GM13977 (cell line): ENCODE data around the gene DROSHA.

Source experiments
- DNase-seq: peaks from one replicate; pipeline ENCODE4 v3.0.0; 2012; ENCODE audit warnings: low spot score
- in situ Hi-C: fragments of 300-500 bp; cut with MboI; formaldehyde crosslinking; loops from one replicate; pipeline ENCODE4 v1.12.0; 2022; ENCODE audit warnings: low sequenced_read_pairs, low pct_unique_long_range_greater_than_20kb, mixed read lengths, inconsistent platforms; ENCODE audit not compliant: unreplicated experiment
- TF ChIP-seq, protein P1 (sequence below): IDR thresholded peaks from 2 replicates; pipeline ENCODE4 v1.5.1; 2012; ENCODE audit warnings: mild to moderate bottlenecking, control low read depth; ENCODE audit not compliant: insufficient read depth; ENCODE audit errors: extremely low read depth, missing control alignments

DROSHA gene

DNA sequence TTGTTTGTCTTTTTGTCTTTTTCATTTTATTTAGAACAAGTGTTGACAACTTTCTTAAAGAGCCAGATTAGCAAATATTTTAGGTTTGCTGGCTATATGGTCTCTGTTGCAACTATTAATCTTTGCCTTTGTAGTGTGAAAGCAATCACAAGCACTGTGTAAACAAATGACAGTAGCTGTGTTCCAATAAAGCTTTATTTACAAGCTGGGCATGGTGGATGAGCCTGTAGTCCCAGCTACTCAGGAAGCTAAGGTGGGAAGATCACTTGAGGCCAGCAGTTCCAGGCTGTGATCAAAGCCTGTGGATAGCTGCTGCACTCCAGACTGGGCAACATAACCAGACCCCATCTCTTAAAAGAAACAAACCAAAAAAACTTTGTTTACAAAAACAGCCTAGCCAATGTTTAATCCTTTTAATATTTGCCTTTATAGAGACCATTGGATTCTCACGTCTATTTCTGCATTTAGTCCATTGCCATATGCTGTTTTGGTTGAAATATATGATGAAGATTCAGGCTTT is 2.7 kb upstream of the DROSHA start:
- in situ Hi-C loops, result no loop called here
- TF ChIP-seq, protein P1, sequence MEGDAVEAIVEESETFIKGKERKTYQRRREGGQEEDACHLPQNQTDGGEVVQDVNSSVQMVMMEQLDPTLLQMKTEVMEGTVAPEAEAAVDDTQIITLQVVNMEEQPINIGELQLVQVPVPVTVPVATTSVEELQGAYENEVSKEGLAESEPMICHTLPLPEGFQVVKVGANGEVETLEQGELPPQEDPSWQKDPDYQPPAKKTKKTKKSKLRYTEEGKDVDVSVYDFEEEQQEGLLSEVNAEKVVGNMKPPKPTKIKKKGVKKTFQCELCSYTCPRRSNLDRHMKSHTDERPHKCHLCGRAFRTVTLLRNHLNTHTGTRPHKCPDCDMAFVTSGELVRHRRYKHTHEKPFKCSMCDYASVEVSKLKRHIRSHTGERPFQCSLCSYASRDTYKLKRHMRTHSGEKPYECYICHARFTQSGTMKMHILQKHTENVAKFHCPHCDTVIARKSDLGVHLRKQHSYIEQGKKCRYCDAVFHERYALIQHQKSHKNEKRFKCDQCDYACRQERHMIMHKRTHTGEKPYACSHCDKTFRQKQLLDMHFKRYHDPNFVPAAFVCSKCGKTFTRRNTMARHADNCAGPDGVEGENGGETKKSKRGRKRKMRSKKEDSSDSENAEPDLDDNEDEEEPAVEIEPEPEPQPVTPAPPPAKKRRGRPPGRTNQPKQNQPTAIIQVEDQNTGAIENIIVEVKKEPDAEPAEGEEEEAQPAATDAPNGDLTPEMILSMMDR, result no peak
- DNase-seq, result no peak

DNA sequence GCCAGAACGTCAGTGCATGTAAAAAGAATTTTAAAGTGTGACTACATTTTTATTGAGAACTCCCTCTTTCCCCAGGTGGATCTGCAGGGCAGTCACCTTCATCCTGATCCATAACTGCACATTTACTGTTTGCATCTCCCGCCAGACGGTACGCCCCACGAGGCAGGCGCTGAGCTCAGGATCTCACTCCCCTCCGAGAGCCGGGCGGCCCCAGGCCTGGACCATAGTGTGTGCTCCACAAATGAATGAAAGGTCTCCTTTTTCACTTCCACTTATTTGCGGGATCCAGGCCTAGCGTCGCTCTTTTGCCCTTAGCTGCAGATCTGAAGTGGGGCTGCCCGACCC is 378 bp downstream of the DROSHA start:
- in situ Hi-C loops, result no loop called here
- TF ChIP-seq, protein P1, result no peak
- peak; percentile 37 for DNase-seq

DNA sequence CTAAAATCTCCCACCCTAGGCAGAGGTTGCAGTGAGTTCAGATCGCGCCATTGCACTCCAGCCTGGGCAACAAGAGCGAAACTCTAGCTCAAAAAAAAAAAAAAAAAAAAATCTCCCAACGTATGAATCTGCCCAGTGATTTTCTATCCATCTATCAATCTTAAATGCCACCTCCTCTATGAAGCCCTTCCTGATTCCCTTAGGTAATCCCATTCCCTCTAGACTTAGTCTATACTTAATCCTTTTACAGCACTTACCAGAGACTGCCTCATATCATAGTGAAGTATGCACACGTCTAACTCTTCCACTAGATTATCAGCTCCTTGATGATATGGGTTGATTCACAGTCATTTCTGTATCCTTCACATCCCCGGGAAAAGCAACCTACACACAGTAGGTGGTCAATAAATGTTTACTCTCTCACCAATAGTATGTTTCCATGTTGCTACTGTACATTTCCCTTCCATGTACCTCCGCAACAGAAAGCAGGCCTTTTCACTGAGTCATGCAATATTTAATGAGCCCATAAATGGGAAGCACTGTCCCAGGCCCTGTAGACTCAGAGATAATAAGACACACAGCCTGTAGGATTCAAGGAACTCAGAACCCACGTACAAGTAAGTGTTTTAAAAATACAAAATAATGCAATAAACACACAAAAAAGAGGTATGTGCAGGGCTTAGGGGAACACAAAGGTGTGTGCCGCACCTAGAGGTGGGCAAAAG is 1.2 kb downstream of the DROSHA start:
- no peak for DNase-seq
- in situ Hi-C loops, result no loop called here
- TF ChIP-seq, protein P1, result no peak

DNA sequence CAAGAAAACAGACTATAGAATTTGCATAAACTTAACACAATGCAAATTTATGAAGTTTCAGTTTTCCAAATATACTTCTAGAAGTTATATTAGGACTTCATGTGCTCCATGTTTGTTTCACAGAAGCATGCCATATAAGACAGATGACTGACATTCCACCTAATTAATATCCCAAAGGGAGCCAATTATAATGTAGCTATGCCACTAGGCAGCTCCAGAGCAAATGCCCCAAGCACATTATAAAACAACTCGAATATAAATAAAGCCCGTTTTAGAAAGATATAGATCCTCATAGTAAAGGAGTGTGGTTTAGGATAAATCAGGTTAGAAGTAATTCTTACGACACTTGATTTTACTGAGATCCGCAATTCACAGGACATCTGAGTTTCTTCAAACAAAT is 8.9 kb downstream of the DROSHA start:
- in situ Hi-C loops, result no loop called here
- DNase-seq, result no peak
- TF ChIP-seq, protein P1, result no peak

DNA sequence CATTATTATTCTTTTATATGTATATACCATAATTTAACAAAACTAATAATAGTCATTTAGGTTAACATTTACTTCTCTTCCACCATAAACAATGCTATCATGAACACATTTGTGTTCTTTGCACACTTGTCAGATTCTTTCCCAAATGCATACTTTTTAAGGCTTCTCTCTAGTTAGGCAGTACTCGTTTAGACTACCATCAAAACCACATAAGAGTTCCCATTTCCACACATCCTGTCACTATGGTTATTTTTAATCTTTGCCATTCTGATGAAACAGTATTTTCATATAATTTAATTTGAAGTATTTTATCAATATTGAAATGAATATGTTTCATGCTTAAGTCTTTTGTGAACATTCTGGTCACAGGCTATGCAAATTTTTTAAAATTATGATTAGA is 15.1 kb downstream of the DROSHA start:
- in situ Hi-C loops, result no loop called here
- TF ChIP-seq, protein P1, result no peak
- DNase-seq, result no peak

DNA sequence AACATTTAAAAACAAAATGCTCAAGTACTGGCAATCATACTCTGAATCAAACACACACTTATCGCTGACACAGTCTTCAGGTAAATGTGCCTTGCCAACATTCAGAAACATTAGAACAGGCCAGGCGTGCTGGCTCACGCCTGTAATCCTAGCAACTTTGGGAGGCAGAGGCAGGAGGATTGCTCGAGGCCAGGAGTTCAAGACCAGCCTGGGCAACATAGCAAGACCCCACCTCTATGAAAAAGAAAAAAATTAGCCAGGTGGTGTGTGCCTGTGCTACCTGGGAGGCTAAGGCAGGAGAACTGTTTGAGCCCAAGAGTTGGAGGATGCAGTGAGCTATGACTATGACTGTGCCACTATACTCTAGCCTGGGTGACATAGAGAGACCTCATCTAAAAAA is 20.6 kb downstream of the DROSHA start:
- TF ChIP-seq, protein P1, result no peak
- in situ Hi-C loops, result no loop called here
- no peak for DNase-seq
